ENCODE data around the gene AGFG1.

- TF ChIP-seq SUZ12 (IDR thresholded peaks at IDR 0.05; ENCODE audit: extremely low read depth, insufficient read depth, insufficient read length) (no peak), YY1 (IDR thresholded peaks at IDR 0.05; ENCODE audit: insufficient read depth, insufficient read length) (no peak)
Measured at GRCh38 chr2:227453810-227454209, 18.1 kb upstream of the AGFG1 start.
